AG20443 (cell line): ENCODE results near the gene GPC5.

Experiments used
- DNase-seq: peaks from one replicate; pipeline ENCODE4 v3.0.0; 2012; ENCODE audit warnings: low spot score, mixed read lengths

The GPC5 gene

DNA sequence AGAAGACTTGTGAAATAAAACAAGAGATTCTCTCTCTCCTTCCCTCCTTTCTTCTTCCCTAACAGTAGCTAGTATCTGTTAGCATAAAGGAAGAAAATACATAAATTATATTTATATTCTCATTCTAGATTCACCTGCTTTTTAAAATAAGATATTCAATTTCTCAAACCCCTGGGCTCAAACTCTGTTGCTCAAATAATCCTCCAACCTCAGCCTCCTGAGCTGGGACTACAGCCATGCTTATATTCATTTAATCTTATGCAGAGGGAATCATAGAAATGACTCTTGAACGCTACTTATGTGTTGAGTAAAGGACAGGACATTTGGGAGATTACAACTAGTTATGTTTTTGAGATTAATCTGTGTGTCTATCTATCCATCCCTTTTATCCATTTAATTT is 56.2 kb downstream of the GPC5 start:
- DNase-seq = no peak

DNA sequence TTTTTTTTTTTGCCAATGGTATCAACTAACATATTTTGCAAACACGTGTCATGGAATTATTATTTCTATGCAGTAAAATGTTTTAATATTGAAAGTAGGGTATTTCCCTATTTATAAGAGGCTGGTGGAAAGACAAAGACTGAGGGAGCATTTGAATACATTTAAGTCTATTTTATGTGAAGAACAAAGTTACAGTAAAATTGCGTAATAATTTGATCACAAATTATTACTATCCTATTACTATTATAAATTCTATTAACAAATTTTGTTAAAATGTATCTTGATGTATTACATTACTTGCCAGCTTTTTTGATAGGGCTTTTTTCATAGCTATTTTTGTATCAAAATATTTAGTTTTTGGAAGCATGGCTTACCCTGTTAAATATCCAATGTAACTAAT is 58.4 kb downstream of the GPC5 start:
- DNase-seq = no peak

DNA sequence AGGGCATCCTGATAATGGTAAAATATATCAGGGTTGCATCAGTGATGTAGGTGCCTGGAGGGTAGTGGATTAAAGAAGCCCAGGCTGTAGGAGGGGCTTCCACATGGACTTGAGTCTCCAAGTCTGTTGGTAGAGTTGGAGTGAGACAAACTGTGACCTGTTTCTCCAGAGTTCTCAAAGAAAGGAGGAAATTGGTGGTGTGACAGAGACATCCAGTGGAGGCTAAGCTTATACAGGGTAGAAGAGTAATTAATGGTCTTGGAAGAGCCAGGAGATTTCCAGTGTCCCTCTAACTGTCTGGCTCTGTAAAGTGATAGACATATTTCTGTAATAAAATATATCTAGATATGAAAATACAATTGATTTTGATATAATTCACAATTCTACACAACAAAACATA is 61.1 kb downstream of the GPC5 start:
- DNase-seq = no peak

DNA sequence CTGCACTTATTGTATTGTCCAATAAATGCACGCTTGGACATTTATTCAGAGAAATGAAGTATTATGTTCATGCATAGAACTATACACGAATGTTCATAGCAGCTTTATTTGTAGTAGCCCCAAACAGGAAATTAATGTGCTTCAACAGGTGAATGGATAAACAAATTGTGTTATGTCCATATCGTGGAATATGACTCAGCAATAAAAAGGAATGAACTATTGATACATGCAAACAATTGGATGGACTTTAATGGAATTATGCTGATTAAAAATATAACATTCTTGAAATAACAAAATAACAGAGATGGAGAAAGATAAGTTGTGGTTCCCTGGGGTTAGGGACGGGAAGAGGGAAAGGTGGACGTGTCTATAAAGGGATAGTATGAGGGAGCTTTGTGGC is 65.9 kb downstream of the GPC5 start:
- no peak for DNase-seq

DNA sequence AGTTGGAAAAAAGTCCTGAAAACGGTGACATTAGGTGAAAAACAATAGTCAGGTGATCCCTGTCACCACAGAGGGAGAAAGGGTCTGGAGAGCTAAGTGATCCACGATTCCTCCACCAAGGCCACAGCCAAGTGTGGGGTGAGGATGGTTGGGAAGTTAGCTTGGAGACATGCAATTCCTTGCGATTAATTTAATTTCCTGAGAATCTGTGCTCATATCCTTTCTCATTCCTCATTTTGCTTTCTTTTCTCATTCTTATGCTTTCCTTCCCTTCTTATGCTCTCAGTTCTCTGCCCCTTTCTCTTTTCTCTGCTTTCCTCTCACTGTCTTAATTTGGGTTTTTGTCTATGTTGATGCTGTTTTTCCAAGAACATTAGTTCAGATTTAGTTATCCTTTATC is 68.8 kb downstream of the GPC5 start:
- no peak for DNase-seq

DNA sequence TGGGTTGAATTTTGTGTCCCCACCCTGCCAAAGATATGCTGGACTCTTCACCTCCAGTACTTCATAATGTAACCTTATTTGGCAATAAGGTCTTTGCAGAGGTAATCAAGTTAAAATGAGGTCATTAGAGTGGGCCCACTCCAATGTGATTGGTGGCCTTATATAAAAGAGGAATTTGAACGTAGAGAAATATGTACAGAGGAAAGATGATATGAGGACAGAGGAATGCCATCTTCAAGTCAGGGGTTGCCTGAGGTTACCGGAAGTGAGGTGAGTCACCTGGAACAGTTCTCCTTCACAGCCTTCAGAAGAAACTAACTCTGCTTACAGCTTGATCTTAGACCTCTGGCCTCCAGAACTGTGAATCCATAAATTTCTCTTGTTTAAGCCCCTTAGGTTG is 69.9 kb downstream of the GPC5 start:
- DNase-seq = no peak

DNA sequence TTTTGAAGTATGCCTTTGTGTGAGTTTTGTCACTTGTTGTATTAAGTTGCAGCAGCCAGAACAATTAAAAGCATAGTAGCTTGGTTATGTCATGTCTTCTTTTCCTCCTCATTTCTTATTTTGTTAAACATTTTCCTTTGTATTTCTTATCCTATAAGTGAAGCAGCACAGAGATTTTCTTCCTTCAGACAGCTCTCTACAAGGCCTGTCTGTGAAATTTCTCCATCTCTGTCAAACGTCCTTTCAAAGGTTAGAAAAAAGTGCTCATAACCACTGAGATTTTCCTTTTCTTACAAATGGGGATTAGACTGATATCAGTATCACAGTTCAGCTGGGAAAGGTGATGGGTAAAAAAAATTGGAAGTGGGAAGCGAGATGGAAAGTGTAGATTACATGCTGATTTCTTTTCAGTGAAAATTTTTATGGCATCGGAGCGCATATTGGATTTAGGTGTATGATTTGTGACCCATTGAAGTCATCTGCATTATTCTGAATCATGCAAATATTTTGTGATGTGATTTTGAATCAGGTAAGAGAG is 71.7 kb downstream of the GPC5 start:
- no peak for DNase-seq

DNA sequence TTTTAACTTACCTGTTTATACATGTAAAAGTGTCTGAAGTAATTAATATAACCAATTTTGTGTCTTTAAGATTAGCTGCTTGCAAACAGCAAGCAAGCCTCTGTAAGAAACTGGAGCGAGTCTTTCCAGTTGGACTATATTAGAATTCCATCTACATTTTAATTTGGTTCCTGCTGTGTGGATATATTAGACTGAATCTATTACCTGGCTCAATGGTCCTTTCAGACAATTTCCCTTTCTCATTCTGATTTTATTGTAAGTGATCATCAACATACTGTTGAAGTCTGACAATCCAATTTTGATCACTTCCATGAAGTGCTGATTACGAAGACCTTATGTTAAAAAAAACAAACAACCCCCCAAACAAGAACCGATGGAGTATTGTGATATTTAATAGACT is 72.3 kb downstream of the GPC5 start:
- no peak for DNase-seq

DNA sequence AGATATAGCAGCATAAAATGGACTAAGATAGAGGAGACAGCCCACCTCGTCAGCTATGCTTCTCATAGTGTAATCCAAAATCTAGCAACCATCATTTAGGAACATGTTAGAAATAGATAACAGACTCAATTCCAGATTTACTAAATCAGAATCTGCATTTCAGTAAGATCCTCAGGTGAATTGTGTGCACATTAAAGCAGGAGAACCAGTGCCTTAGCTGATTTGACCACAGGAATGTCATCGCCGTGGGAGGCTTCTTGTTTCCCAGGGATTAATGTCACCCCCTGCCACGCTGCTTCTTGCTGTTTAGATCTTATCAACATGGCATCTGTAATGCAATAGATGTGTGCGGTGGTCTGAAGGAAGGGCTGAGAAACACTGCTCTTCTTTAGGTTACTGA is 84.0 kb downstream of the GPC5 start:
- no peak for DNase-seq

DNA sequence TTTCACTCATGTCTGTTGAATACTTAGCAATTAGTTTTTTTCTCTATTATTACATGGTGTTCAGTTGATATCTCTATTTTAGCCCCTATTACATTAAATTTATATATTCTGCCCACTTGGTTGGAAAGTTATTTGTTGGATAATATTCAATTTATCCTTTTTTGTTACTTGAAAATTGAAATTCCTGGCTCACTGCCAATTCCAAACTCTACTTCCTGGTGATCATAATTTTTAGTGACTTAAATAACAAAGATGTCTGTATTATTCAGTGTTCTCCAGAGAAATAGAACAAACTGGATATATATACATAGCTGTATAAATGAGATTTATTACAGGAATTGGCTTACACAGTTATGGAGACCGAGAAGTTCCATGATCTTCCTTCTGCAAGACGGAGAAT is 93.6 kb downstream of the GPC5 start:
- no peak for DNase-seq

DNA sequence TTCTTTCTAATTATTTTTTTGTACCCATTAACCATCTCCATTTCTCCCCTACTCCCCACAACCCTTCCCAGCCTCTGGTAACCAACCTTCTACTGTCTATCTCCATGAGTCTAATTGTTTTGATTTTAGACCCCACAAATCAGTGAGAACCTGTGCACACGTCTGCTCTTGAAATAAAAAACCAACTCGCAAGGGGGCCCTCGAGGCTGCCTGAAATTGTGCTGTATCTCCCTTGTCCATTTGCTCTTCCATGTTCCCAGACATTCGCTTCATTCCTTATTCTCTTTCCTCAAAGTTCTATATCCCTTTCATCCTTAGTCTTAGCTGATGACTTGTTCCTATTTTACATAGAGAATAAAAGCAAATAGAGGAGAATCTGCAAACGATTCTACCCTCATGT is 95.0 kb downstream of the GPC5 start:
- no peak for DNase-seq

DNA sequence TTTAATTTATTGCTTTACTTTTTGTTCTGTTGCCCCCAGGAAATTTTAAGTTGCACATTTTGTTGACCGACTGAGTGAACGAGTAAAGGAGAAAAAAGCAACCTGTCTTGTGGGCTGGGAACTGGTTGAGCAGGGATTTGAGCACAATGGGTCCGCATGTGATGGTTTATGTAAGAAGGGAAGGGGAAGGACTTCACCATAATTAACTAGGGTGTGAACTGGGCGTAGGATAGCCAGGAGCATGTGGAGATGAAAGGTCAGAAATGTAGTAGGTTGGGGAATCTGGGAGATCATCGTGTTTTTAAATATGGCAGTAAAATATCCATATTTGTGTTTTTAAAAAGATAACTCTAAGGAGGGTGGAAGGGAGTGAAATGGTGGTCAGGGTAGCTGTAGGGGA is 99.9 kb downstream of the GPC5 start:
- DNase-seq = no peak

DNA sequence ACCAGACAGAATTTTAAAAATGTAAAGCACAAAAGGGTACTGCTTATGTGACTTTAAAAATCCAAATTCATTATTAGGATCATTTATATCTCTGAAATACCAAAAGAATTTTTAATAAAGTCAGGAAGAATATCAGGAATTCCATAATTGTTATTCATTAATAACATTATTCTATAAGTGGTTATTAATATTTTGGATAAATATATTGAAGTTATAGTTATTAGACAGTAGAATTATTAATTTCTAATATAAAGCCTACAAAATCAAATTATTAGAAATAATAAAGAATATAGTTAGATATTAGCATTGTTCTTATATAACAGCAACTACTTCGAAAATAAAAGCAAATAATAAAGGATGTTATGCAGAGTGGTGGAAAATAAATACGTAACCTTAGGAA is 105.8 kb downstream of the GPC5 start:
- DNase-seq = no peak

DNA sequence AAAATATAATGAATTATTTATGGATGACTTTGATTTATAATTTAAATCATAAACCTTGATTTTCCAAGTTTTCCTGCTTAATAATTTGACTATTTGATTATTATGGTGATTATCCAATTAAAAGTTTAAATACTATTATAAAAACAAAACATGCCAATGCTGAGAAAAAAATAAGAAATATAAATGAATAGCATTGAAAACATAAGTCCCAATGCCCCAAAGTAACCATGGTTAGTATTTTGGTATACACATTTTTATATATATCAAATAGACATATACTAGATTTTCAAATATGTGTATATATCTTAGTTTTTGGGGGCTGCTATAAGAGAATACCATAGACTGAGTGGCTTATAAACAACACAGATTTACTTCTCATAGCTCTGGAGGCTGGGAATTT is 108.3 kb downstream of the GPC5 start:
- no peak for DNase-seq

DNA sequence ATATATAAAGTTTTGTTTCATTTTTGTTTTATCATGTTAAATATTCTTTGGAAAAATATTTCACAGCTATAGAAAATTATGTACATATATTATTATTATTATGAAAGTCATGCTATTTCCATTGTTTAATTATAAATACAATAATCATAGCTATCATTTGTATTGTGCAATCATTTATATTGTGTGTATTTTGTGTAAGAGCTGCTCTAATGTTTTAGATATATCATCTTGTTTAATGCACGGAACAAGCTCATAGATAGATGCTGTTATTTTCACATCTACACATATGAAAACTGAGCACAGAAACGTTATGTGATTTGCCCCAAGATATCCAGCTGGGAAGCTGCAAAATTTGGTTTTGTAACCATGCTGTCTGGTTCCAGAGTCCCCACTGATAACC is 111.6 kb downstream of the GPC5 start:
- DNase-seq = no peak

DNA sequence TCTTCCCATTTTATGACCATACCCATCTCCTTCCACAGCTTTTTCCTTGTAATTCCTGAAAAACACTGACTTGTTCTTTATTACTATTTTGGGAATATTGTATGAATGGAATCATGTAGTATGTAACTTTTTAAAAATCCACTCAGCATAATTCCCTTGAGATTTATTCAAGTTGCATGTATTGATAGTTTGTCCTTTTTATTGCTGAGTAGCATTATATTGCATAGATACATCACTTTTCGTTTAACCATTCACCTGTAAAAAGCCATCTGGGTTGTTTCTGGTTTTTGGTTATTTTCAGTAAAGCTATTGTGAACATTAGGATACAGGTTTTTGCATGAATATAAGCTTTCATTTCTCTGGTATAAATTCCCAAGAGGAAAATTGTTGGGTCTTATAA is 115.4 kb downstream of the GPC5 start:
- no peak for DNase-seq

DNA sequence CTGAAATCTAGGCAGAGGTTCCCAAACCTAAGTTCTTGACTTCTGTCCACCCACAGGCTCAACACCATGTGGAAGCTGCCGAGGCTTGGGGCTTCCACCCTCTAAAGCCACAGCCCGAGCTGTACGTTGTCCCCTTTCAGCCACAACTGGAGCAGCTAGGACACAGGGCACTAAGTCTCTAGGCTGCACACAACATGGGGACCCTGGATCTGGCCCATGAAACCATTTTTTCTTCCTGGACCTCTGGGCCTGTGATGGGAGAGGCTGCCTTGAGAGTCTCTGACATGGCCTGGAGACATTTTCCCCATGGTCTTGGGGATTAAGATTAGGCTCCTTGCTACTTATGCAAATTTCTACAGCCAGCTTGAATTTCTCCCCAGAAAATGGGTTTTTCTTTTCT is 118.4 kb downstream of the GPC5 start:
- DNase-seq = no peak

DNA sequence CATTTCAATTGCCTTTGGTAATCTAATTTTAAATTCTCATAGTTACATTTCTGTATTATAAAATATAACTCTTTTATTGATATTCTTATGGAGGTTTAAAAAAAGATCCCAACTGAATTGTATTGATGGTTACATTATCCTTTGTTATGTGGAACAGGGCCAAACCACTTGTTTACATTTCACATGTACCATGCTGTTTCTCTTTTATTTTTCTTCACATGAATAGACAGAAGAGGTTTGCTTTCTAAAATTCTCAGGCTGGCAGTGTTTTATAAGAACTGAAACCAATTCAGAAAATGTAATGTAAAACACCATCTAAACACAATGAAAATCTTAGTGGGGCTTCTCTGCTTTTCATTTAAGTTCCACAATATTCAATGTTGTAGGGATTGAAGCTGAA is 122.5 kb downstream of the GPC5 start:
- no peak for DNase-seq

DNA sequence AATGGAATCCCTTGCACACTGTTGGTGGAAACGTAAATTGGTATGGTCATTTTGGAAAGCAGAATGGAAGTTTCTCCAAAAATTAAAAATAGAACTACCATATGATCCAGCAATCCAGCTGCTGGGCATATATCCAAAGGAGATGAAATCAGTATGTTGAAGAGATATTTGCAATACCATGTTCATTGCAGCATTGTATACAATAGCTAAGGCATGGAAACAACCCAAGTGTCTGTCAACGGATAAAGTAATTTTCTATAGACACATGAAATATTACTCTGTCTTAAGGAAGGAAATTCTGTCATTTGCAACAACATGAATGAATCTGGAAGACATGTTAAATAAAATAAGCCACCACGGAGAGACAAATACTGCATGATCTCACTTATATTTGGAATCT is 124.7 kb downstream of the GPC5 start:
- no peak for DNase-seq

DNA sequence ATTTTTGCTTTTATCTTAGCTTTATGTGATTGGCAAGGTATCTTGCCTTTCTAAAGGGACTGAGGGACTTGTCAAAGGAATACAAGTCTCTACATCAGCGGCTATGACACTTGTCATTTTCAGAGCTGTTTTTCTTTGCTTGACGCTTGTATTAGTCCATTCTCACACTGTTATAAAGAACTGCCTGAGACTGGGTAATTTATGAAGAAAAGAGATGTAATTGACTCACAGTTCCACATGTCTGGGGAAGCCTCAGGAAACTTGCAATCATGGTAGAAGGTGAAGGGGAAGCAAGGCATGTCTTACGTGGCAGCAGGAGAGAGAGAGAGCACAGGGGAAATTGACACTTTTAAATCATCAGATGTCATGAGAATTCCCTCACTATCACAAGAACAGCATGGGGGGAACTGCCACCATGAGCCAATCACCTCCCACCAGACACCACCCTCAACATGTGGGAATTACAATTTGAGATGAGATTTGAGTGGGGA is 128.2 kb downstream of the GPC5 start:
- DNase-seq = no peak

DNA sequence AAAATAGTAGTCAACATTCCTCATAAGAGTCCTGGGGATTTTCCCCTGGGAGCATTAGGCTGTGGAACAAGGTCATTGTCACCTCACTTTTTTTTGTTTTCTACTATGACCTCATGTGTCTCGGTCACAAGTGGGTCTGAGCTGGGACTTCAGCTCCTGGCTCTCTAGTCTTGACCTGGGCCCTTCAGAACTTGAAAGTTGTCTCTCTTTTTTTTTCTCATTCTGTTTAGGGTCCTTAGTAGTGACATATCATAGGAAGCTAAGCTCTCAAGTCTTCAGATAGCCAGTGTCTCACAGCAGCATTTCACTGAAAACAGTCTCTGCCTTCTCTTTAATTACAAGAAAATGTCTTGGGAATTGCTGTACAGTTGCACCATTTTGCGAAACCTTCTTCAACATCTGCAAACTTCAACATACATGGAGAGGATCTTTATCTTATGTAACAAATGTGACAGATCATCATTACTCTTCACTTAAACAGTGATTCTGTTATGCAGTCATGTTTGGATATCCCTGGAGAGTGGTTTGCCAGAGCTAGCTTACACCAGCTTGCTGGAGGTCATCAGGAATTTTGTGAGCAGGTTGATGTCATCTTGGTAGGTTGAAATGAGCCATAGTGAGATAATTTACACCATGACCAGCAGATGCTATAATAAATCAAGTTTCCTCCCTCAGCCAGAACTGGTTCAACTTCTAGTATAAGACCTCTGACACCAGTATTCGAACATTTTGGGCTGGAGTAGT is 131.5 kb downstream of the GPC5 start:
- no peak for DNase-seq

DNA sequence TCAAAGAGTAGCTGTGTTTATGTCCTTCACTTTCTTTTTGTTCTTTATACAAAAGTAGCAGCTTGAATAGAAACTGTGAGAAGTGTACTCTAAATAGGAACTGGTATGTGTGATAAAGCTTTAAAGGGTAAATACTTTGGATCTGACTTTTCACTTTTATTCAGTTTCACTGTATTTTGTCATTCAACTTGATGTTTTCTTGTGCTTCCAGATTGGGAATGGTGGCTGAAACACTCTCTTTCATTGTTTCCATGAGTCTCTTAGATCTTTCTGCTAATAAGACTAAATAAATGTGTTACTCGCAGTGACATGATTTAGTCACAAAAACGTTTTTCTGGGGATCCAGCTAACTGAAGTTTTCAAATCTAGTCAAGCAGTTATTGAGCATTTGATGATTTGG is 133.2 kb downstream of the GPC5 start:
- DNase-seq = no peak

DNA sequence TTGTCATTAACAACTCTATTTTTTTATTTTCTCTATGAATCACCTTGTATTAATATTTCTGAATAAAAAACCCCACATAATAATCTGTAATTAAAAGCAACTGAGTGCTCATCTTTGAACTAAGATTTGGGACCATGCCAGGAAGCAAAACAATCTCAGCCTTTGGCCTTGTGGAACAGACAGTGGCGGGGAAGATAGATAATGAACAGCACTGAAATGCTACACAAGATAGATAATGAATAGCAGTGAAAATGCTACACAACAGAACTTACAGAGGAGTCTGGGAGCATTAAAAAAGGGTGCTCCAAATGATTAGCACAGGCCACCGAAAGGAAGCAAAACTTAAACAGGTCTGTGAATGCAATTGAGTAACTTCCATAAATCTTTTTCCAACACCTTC is 134.9 kb downstream of the GPC5 start:
- DNase-seq = no peak

DNA sequence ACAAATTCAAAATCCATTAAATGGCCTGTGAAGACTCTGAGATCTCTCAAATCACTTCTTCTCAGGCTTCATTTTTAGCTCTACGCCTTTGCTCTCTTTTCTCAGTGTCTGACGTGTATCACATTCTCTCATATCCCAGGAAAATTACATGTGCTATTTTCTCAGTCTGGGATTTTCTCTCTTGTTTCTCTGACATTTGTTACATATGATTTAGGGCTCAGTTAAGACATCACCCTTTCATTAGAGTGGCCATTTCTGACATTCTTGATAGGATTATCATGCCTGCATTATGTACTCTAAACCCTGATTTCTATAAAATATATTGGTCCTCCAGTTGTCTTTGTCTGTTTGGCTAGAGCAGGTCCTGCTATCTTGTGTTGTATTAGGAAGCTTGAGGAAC is 136.6 kb downstream of the GPC5 start:
- DNase-seq = no peak
